ENCODE data around the gene ZSCAN23. TPM values are rescaled to one million over a fixed set of nuclear protein-coding genes. Genes with fewer than 3 reads are reported as not detected.

Gene ZSCAN23
- total RNA-seq, 1 donor from 2014 or later = 20.4 TPM

GRCh38 chr6:28424163-28424562 lies 19.1 kb downstream of the ZSCAN23 start:
- Mint-ChIP-seq H3K9me3 (peaks cover 11% of the 10 kb centered on the region), H3K27ac (no peak overlapping the region), H3K4me3 (no peak overlapping the region), H3K27me3 (ENCODE audit: insufficient read depth, low read depth) (no peaks in the 10 kb centered on the region), H3K4me1 (no peaks in the 10 kb centered on the region), H3K36me3 (peaks cover 45% of the 10 kb centered on the region)
- H3K27ac ChIP-seq = no peak overlapping the region
- H3K9ac ChIP-seq = no peak overlapping the region
- DNase-seq (ENCODE audit: low spot score) = no peak
- H4K20me1 ChIP-seq (ENCODE audit: low read depth) = no peaks in the 10 kb centered on the region
- H3K79me2 ChIP-seq (ENCODE audit: low read depth) = no peaks in the 10 kb centered on the region
- no peak overlapping the region for H3K4me2 ChIP-seq
- H3K4me3 ChIP-seq = no peak overlapping the region
- no peaks in the 10 kb centered on the region for H3K9me3 ChIP-seq (ENCODE audit: low read depth)
- H3K4me1 ChIP-seq = no peaks in the 10 kb centered on the region
- H3F3A ChIP-seq (ENCODE audit: low read depth) = no peaks in the 10 kb centered on the region
- no peaks in the 10 kb centered on the region for H3K27me3 ChIP-seq
- peaks cover 11% of the 10 kb centered on the region for H3K36me3 ChIP-seq
- TF ChIP-seq EZH2phosphoT487 (IDR thresholded peaks at IDR 0.05) (no peak), EZH2 (IDR thresholded peaks at IDR 0.05) (no peak), CTCF (IDR thresholded peaks at IDR 0.05) (no peak)
- H2AFZ ChIP-seq (replicated peaks) = no peak overlapping the region

GRCh38 chr6:28423546-28423945 lies 19.7 kb downstream of the ZSCAN23 start:
- no peaks in the 10 kb centered on the region for H3K27me3 Mint-ChIP-seq (ENCODE audit: insufficient read depth, low read depth)
- Histone ChIP-seq H3F3A (ENCODE audit: low read depth) (no peaks in the 10 kb centered on the region), H2AFZ (replicated peaks) (no peak overlapping the region), H3K9ac (no peak overlapping the region), H3K9me3 (ENCODE audit: low read depth) (no peaks in the 10 kb centered on the region), H3K4me2 (no peak overlapping the region), H4K20me1 (ENCODE audit: low read depth) (no peaks in the 10 kb centered on the region), H3K27ac (no peak overlapping the region), H3K4me3 (no peak overlapping the region), H3K79me2 (ENCODE audit: low read depth) (no peaks in the 10 kb centered on the region), H3K4me1 (no peaks in the 10 kb centered on the region), H3K27me3 (no peaks in the 10 kb centered on the region), H3K36me3 (peaks cover 11% of the 10 kb centered on the region)
- H3K4me3 Mint-ChIP-seq = no peak overlapping the region
- no peak overlapping the region for H3K27ac Mint-ChIP-seq
- peaks cover 41% of the 10 kb centered on the region for H3K36me3 Mint-ChIP-seq
- no peaks in the 10 kb centered on the region for H3K4me1 Mint-ChIP-seq
- DNase-seq (ENCODE audit: low spot score) = no peak
- TF ChIP-seq CTCF (IDR thresholded peaks at IDR 0.05) = no peak
- TF ChIP-seq EZH2 (IDR thresholded peaks at IDR 0.05) = no peak
- no peak for TF ChIP-seq EZH2phosphoT487 (IDR thresholded peaks at IDR 0.05)
- H3K9me3 Mint-ChIP-seq = peaks cover 11% of the 10 kb centered on the region

GRCh38 chr6:28413681-28414080 lies 29.6 kb downstream of the ZSCAN23 start:
- Histone ChIP-seq H4K20me1 (ENCODE audit: low read depth) (no peaks in the 10 kb centered on the region), H3K9me3 (ENCODE audit: low read depth) (no peaks in the 10 kb centered on the region), H3K27me3 (no peaks in the 10 kb centered on the region), H3K4me1 (no peaks in the 10 kb centered on the region), H3K79me2 (ENCODE audit: low read depth) (no peaks in the 10 kb centered on the region), H3F3A (ENCODE audit: low read depth) (no peaks in the 10 kb centered on the region), H2AFZ (replicated peaks) (no peak overlapping the region), H3K36me3 (no peaks in the 10 kb centered on the region), H3K27ac (no peak overlapping the region), H3K4me2 (no peak overlapping the region), H3K4me3 (no peak overlapping the region), H3K9ac (no peak overlapping the region)
- DNase-seq (ENCODE audit: low spot score) = no peak
- Mint-ChIP-seq H3K27ac (no peak overlapping the region), H3K27me3 (ENCODE audit: insufficient read depth, low read depth) (peaks cover 5% of the 10 kb centered on the region), H3K36me3 (no peaks in the 10 kb centered on the region), H3K4me3 (no peak overlapping the region), H3K4me1 (no peaks in the 10 kb centered on the region), H3K9me3 (peaks cover 2% of the 10 kb centered on the region)
- TF ChIP-seq EZH2 (IDR thresholded peaks at IDR 0.05) (no peak), CTCF (IDR thresholded peaks at IDR 0.05) (no peak), EZH2phosphoT487 (IDR thresholded peaks at IDR 0.05) (no peak)

Measured in neural progenitor cell (in vitro differentiated cells).